ENCODE results near the gene ACBD5.
"Not testable (repeated sequence)": the region's sequence is repeated elsewhere in the genome, so short reads cannot be mapped to it uniquely, and the experiment has no call there.

Gene ACBD5

GRCh38 chr10:27240212-27241009, at the start of gene ACBD5:
Gene ACBD5, minus strand, starts transcription at chr10:27240797. Its CDS starts 109 bp downstream, at chr10:27240688.
- DNase-seq = peak; percentile 74

GRCh38 chr10:27285093-27285492, 44.5 kb upstream of the ACBD5 start:
- DNase-seq = peak; percentile 51

GRCh38 chr10:27276581-27276980, 36.0 kb upstream of the ACBD5 start:
- DNase-seq = no peak

GRCh38 chr10:27266025-27266424, 25.4 kb upstream of the ACBD5 start:
- not testable (repeated sequence) for DNase-seq

GRCh38 chr10:27262788-27263187, 22.2 kb upstream of the ACBD5 start:
- not testable (repeated sequence) for DNase-seq

GRCh38 chr10:27258838-27259812, 18.5 kb upstream of the ACBD5 start:
- no peak for DNase-seq

- no peak for DNase-seq
These were observed 17.9 kb upstream of the ACBD5 start for GRCh38 chr10:27258492-27258837.

GRCh38 chr10:27256299-27257189, 15.9 kb upstream of the ACBD5 start:
- DNase-seq = no peak

- no peak for DNase-seq
These were observed 13.0 kb upstream of the ACBD5 start for GRCh38 chr10:27253576-27253975.

- DNase-seq = peak; percentile 85
These were observed 11.8 kb upstream of the ACBD5 start for GRCh38 chr10:27252267-27253000.

- DNase-seq = no peak
These were observed 11.0 kb upstream of the ACBD5 start for GRCh38 chr10:27251554-27251953.

- no peak for DNase-seq
These were observed 7.6 kb upstream of the ACBD5 start for GRCh38 chr10:27248215-27248614.

- no peak for DNase-seq
These were observed 6.8 kb upstream of the ACBD5 start for GRCh38 chr10:27247441-27247840.

GRCh38 chr10:27247006-27247405, 6.4 kb upstream of the ACBD5 start:
- DNase-seq = no peak

- no peak for DNase-seq
These were observed 5.2 kb upstream of the ACBD5 start for GRCh38 chr10:27245836-27246235.

GRCh38 chr10:27244976-27245375, 4.4 kb upstream of the ACBD5 start:
- no peak for DNase-seq

- peak; percentile 86 for DNase-seq
These were observed 2.5 kb upstream of the ACBD5 start for GRCh38 chr10:27242951-27243551.

- DNase-seq = no peak
These were observed 1.9 kb upstream of the ACBD5 start for GRCh38 chr10:27242473-27242950.

GRCh38 chr10:27241652-27242472, 1.3 kb upstream of the ACBD5 start:
- DNase-seq = peak; percentile 91

- peak; percentile 43 for DNase-seq
These were observed 534 bp upstream of the ACBD5 start for GRCh38 chr10:27241010-27241651.
